IMR-90 (cell line): ENCODE results near the gene CDC42EP2. TPM values are rescaled to one million over a fixed set of nuclear protein-coding genes. Genes with fewer than 3 reads are reported as not detected.
A peak's percentile ranks its signal among the peaks of the same experiment; 100 is the strongest.

Source experiments
- ATAC-seq: fragments of 200-7000 bp; cut with Tn5 transposase; 2 replicates; pipeline ENCODE4 v1.9.1; 2020; ENCODE audit warnings: low read depth, mild to moderate bottlenecking, moderate library complexity
- BruUV-seq: library from RNA; stranded (reverse); fragments of 400-500 nt; replicated peaks from 2 replicates; lab custom pipeline; 2021; lab: Mats Ljungman, UMichigan
- CTCF ChIA-PET: fragments of 300-600 bp; formaldehyde crosslinking; extraction: SDS; loops from one replicate; lab custom pipeline; 2021; ENCODE audit warnings: antibody characterized with exemption; lab: Yijun Ruan, JAX
- POLR2A ChIA-PET: fragments of 300-600 bp; sonication (Branson Sonifier 250); formaldehyde crosslinking; loops from one replicate; lab custom pipeline; 2022; ENCODE audit warnings: antibody characterized with exemption; ENCODE audit not compliant: unreplicated experiment; lab: Charles Lee
- DNase-seq: peaks from one replicate; pipeline ENCODE4 v3.0.0; 2013
- H2AFZ ChIP-seq: replicated peaks from 2 replicates; pipeline ENCODE3; 2013; ENCODE audit warnings: low read length, mild to moderate bottlenecking; ENCODE audit not compliant: poor library complexity
- H2AK5ac ChIP-seq: 2 replicates; pipeline ENCODE4 v1.6.1; 2013; ENCODE audit warnings: low read depth, low read length, inconsistent platforms
- H2AK9ac ChIP-seq: replicated peaks from 2 replicates; pipeline ENCODE3; 2013; ENCODE audit warnings: mild to moderate bottlenecking, low read depth, low read length, moderate library complexity; ENCODE audit not compliant: poor library complexity
- H2BK120ac ChIP-seq: 2 replicates; pipeline ENCODE4 v1.6.1; 2013; ENCODE audit warnings: low read depth, low read length, inconsistent platforms
- H2BK15ac ChIP-seq: 3 replicates; pipeline ENCODE4 v1.6.1; 2013; ENCODE audit warnings: low read depth, low read length, inconsistent platforms
- H2BK20ac ChIP-seq: 2 replicates; pipeline ENCODE4 v1.6.1; 2013; ENCODE audit warnings: low read depth, mild to moderate bottlenecking, inconsistent platforms, low read length, moderate library complexity
- H2BK5ac ChIP-seq: 2 replicates; pipeline ENCODE4 v1.6.1; 2013; ENCODE audit warnings: mild to moderate bottlenecking, low read depth, low read length, inconsistent platforms; ENCODE audit not compliant: poor library complexity, severe bottlenecking
- H3K14ac ChIP-seq: replicated peaks from 2 replicates; pipeline ENCODE4 v1.6.1; 2013; ENCODE audit warnings: low read depth, low read length, inconsistent platforms
- H3K18ac ChIP-seq: 2 replicates; pipeline ENCODE4 v1.6.1; 2013; ENCODE audit warnings: low read depth, low read length, control low read depth
- H3K23ac ChIP-seq: 2 replicates; pipeline ENCODE4 v1.6.1; 2013; ENCODE audit warnings: low read depth, low read length, inconsistent platforms
- H3K27ac ChIP-seq: 2 replicates; pipeline ENCODE4 v1.5.1; 2013; ENCODE audit warnings: mild to moderate bottlenecking, control low read depth, low read length; ENCODE audit not compliant: insufficient read depth
- H3K27me3 ChIP-seq: 2 replicates; pipeline ENCODE4 v1.6.1; 2013; ENCODE audit warnings: low read length; ENCODE audit not compliant: control insufficient read depth, insufficient read depth
- H3K36me3 ChIP-seq: 2 replicates; pipeline ENCODE4 v1.6.1; 2013; ENCODE audit warnings: low read length, mixed read lengths; ENCODE audit not compliant: control insufficient read depth, insufficient read depth
- H3K4ac ChIP-seq: 2 replicates; pipeline ENCODE4 v1.6.1; 2013; ENCODE audit warnings: low read depth, low read length, inconsistent platforms
- H3K4me1 ChIP-seq: 2 replicates; pipeline ENCODE4 v1.6.1; 2013; ENCODE audit warnings: low read length, mixed read lengths; ENCODE audit not compliant: control insufficient read depth, insufficient read depth
- H3K4me2 ChIP-seq: 2 replicates; pipeline ENCODE4 v1.6.1; 2013; ENCODE audit warnings: low read depth, mild to moderate bottlenecking, control low read depth, low read length, moderate library complexity
- H3K4me3 ChIP-seq: 2 replicates; pipeline ENCODE4 v1.5.1; 2013; ENCODE audit warnings: low read depth, mild to moderate bottlenecking, control low read depth, low read length, moderate library complexity; ENCODE audit not compliant: insufficient read depth
- H3K56ac ChIP-seq: 2 replicates; pipeline ENCODE4 v1.6.1; 2013; ENCODE audit warnings: low read length, inconsistent platforms; ENCODE audit not compliant: insufficient read depth; ENCODE audit errors: extremely low read depth
- H3K79me1 ChIP-seq, 2 experiments: 2 replicates each; pipeline ENCODE4 v1.6.1; 2013; ENCODE audit warnings: low read length in 2 of 2, inconsistent platforms in 1 of 2, low read depth in 1 of 2
- H3K9ac ChIP-seq: 2 replicates; pipeline ENCODE4 v1.6.1; 2013; ENCODE audit warnings: low read depth, low read length, control low read depth
- H3K9me1 ChIP-seq: 2 replicates; pipeline ENCODE4 v1.6.1; 2013; ENCODE audit warnings: low read length, inconsistent platforms; ENCODE audit not compliant: insufficient read depth
- H3K9me3 ChIP-seq: 2 replicates; pipeline ENCODE4 v1.6.1; 2013; ENCODE audit warnings: low read length; ENCODE audit not compliant: control insufficient read depth, insufficient read depth
- H4K20me1 ChIP-seq: 2 replicates; pipeline ENCODE4 v1.6.1; 2013; ENCODE audit warnings: low read length, inconsistent platforms; ENCODE audit not compliant: insufficient read depth
- H4K5ac ChIP-seq: 2 replicates; pipeline ENCODE4 v1.6.1; 2013; ENCODE audit warnings: mild to moderate bottlenecking, low read depth, low read length, control low read depth
- H4K8ac ChIP-seq, 2 experiments: 2 replicates each; pipeline ENCODE4 v1.6.1; 2013; ENCODE audit warnings: low read depth in 2 of 2, low read length in 2 of 2, control low read depth in 1 of 2, inconsistent platforms in 1 of 2
- H4K91ac ChIP-seq: 2 replicates; pipeline ENCODE4 v1.6.1; 2013; ENCODE audit warnings: low read depth, low read length, inconsistent platforms; ENCODE audit not compliant: insufficient read depth
- BHLHE40 ChIP-seq: fragments of 150-350 bp; IDR thresholded peaks from 2 replicates; pipeline ENCODE4 v1.6.1; 2016; ENCODE audit warnings: mild to moderate bottlenecking, low read depth, low read length
- CEBPB ChIP-seq: IDR thresholded peaks from 2 replicates; pipeline ENCODE4 v1.6.1; 2012; ENCODE audit warnings: low read depth, low read length, improper control_type of control experiment
- CHD1 ChIP-seq: IDR thresholded peaks from 2 replicates; pipeline ENCODE4 v1.6.1; 2012; ENCODE audit warnings: low read depth, low read length, improper control_type of control experiment
- CTCF ChIP-seq: conservative IDR thresholded peaks from 2 replicates; pipeline ENCODE4 v1.5.1; 2012; ENCODE audit warnings: mild to moderate bottlenecking, low read depth, low read length, improper control_type of control experiment
- ELK1 ChIP-seq: fragments of 150-350 bp; IDR thresholded peaks from 2 replicates; pipeline ENCODE4 v1.6.1; 2016; ENCODE audit warnings: low read depth, mild to moderate bottlenecking, low read length, moderate library complexity, borderline replicate concordance
- FOS ChIP-seq: fragments of 150-350 bp; IDR thresholded peaks from 2 replicates; pipeline ENCODE4 v1.6.1; 2016; ENCODE audit warnings: low read depth, low read length
- MAFK ChIP-seq: IDR thresholded peaks from 2 replicates; pipeline ENCODE4 v1.6.1; 2012; ENCODE audit warnings: low read depth, low read length, improper control_type of control experiment
- MAZ ChIP-seq: IDR thresholded peaks from 2 replicates; pipeline ENCODE4 v1.6.1; 2012; ENCODE audit warnings: low read depth, mild to moderate bottlenecking, low read length, improper control_type of control experiment, moderate library complexity, borderline replicate concordance
- MXI1 ChIP-seq: IDR thresholded peaks from 2 replicates; pipeline ENCODE4 v1.6.1; 2012; ENCODE audit warnings: low read depth, mild to moderate bottlenecking, low read length, moderate library complexity, borderline replicate concordance
- NFE2L2 ChIP-seq: fragments of 150-350 bp; IDR thresholded peaks from 2 replicates; pipeline ENCODE4 v1.6.1; 2016; ENCODE audit warnings: low read depth, mild to moderate bottlenecking, low read length
- POLR2A ChIP-seq: IDR thresholded peaks from 2 replicates; pipeline ENCODE4 v1.6.1; 2012; ENCODE audit warnings: mild to moderate bottlenecking, low read depth, low read length
- RAD21 ChIP-seq: IDR thresholded peaks from 2 replicates; pipeline ENCODE4 v1.6.1; 2012; ENCODE audit warnings: low read length, improper control_type of control experiment
- RCOR1 ChIP-seq: IDR thresholded peaks from 2 replicates; pipeline ENCODE4 v1.6.1; 2012; ENCODE audit warnings: mild to moderate bottlenecking, low read length, improper control_type of control experiment; ENCODE audit not compliant: insufficient replicate concordance
- RFX5 ChIP-seq: IDR thresholded peaks from 2 replicates; pipeline ENCODE4 v1.8.0; 2012; ENCODE audit warnings: low read depth, mild to moderate bottlenecking, low read length, moderate library complexity
- SMC3 ChIP-seq: fragments of 150-350 bp; IDR thresholded peaks from 2 replicates; pipeline ENCODE4 v1.6.1; 2016; ENCODE audit warnings: low read depth, mild to moderate bottlenecking, antibody characterized with exemption, low read length, moderate library complexity
- USF2 ChIP-seq: fragments of 150-350 bp; IDR thresholded peaks from 2 replicates; pipeline ENCODE4 v1.6.1; 2017; ENCODE audit warnings: mild to moderate bottlenecking, antibody characterized with exemption, low read length, low read depth
- WGBS, 2 experiments: methylation state at CpG; one replicate each; pipeline versions ENCODE4 v1.1.5 to v1.1.7; 2013; ENCODE audit warnings: missing lambda C conversion rate in 2 of 2; ENCODE audit not compliant: insufficient read length in 1 of 2; ENCODE audit errors: extremely low coverage in 2 of 2; 5-methylcytosine and 5-hydroxymethylcytosine counted together
- dilution Hi-C: fragments of 300-500 bp; cut with HindIII; formaldehyde crosslinking; loops from one replicate; pipeline ENCODE4 v1.14.3; 2018; ENCODE audit warnings: low sequenced_read_pairs; ENCODE audit not compliant: unreplicated experiment
- in situ Hi-C: fragments of 300-500 bp; cut with MboI; formaldehyde crosslinking; loops from 3 replicates; pipeline ENCODE4 v1.14.3; 2019; ENCODE audit warnings: low sequenced_read_pairs, inconsistent platforms, mixed read lengths
- intact Hi-C: fragments of 100-400 bp; cut with micrococcal nuclease; formaldehyde crosslinking; loops from 2 replicates; pipeline ENCODE4 v1.10.0; 2022
- polyA plus RNA-seq, 3 experiments: library from polyadenylated mRNA; depleted of rRNA; stranded (reverse); fragments of >200 nt; gene quantifications; 2 replicates each; pipeline ENCODE4 v1.2.3, GENCODE V29; 2012; ENCODE audit warnings: low replicate concordance in 1 of 3
- total RNA-seq: library from RNA; depleted of rRNA; stranded (reverse); fragments of >200 nt; gene quantifications from 2 replicates; pipeline ENCODE4 v1.2.3, GENCODE V29; 2012

Gene CDC42EP2
- total and polyA plus RNA-seq, 2 of the 4 experiments (the other 2 are of a cell fraction), result 5.2 to 27.5 TPM

GRCh38 chr11:65310736-65311135 lies 3.9 kb upstream of the CDC42EP2 start:
- dilution Hi-C loops, result no loop called here
- no peaks in the 10 kb centered on the region for H3K27me3 ChIP-seq
- no peak for TF ChIP-seq SMC3
- no peak for TF ChIP-seq USF2
- TF ChIP-seq MAFK, result no peak
- no peak for TF ChIP-seq ELK1
- no peak for TF ChIP-seq CEBPB
- TF ChIP-seq POLR2A, result no peak
- no peak for TF ChIP-seq FOS
- no peak for TF ChIP-seq RAD21
- no peak for TF ChIP-seq CHD1
- no peak for TF ChIP-seq NFE2L2
- TF ChIP-seq MAZ, result no peak
- no peak for TF ChIP-seq RCOR1
- no peak for TF ChIP-seq RFX5
- TF ChIP-seq CTCF, result no peak
- TF ChIP-seq MXI1, result no peak
- TF ChIP-seq BHLHE40, result no peak
- no peak overlapping the region for H3K4me3 ChIP-seq
- H2BK120ac ChIP-seq, result no peak overlapping the region; the same call in 1 of the 2 replicates
- H3K79me1 ChIP-seq, result peaks cover 5 to 41% of the 10 kb centered on the region in 2 experiments; a peak in 2 of 4 replicates
- no peak overlapping the region for H3K27ac ChIP-seq
- peak overlapping the region; percentile 73; the same call in 1 of the 3 replicates for H2BK15ac ChIP-seq
- no peak overlapping the region for H2AFZ ChIP-seq
- peak overlapping the region; percentile 23; the same call in 1 of the 2 replicates for H4K91ac ChIP-seq
- H3K18ac ChIP-seq, result no peak overlapping the region
- no peak overlapping the region for H3K56ac ChIP-seq
- no peaks in the 10 kb centered on the region for H3K9me3 ChIP-seq
- no peak overlapping the region for H2AK9ac ChIP-seq
- CTCF ChIA-PET, result interaction anchor here (0.5 to 1.5 kb wide), 3 partner anchors 14 to 108 kb away, joined by 3 read pairs; no protein-coding TSS in a partner anchor
- peaks cover 35% of the 10 kb centered on the region for H3K4me1 ChIP-seq
- no peaks in the 10 kb centered on the region for H3K36me3 ChIP-seq
- H4K20me1 ChIP-seq, result peaks cover 6% of the 10 kb centered on the region
- ATAC-seq (no peak), DNase-seq (peak; percentile 56)
- H4K8ac ChIP-seq, result 0 out of 4 replicates have a peak overlapping the region, but pooled peaks of 1 of the 2 experiments have one; percentile 39
- no peak overlapping the region for H2BK20ac ChIP-seq
- no peak overlapping the region for H2BK5ac ChIP-seq
- H3K4me2 ChIP-seq, result peak overlapping the region; percentile 34; the same call in 1 of the 2 replicates
- H3K4ac ChIP-seq, result peak overlapping the region; percentile 56
- no peak overlapping the region for H4K5ac ChIP-seq
- H3K9ac ChIP-seq, result no peak overlapping the region
- in situ Hi-C loops, result no loop called here
- peak overlapping the region; percentile 81; the same call in 1 of the 2 replicates for H3K14ac ChIP-seq
- no CpG with 5 or more reads among the region's 6 CpGs for WGBS, 2 experiments
- H3K23ac ChIP-seq, result 0 out of 2 replicates have a peak overlapping the region, but pooled peaks have one; percentile 17
- intact Hi-C loops, result no loop called here
- peak overlapping the region; percentile 36; the same call in 1 of the 2 replicates for H2AK5ac ChIP-seq
- no TSS peak for BruUV-seq
- peaks cover 28% of the 10 kb centered on the region for H3K9me1 ChIP-seq
- POLR2A ChIA-PET, result no interaction called here
